ENCODE data around the gene SH3PXD2B.
A peak's percentile ranks its signal among the peaks of the same experiment; 100 is the strongest.

Gene SH3PXD2B

DNA sequence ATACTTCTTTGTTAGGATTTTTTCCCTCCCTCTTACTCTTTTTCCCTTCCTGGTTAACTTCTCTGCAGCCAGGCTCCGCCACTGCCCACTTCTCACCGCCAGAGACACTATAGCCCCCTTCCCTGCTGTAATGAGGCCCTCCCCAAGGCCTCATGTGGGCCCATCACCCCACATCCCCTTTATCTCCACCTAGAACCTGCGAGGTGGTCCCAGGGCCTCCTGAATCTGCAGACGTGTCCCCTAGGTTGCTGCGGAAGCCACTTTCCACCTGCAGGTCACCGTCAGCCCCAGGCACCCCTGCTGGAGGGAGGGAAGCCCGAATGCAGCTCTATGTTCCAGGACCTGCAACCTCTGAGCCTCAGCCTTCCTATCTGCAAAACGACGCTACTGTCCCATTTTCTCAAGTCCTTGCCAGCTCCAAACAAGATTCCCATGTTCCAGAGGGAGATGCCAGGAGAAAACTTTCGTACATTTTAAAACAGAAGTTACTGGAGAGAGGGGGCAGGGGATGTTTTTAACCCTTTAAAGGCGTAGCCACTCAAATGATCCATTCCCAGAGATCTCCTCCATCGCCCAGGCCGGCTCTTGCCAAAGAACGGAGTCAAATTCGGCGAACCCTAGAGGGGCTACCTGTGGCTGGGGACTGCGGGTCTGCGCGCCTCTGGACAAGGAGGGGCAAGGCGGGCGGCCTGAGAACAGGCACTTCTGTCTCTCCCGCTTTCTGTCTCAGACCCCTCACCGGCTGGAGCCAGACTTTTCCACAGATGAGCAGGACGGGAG, 929 bp downstream of the SH3PXD2B start:
- DNase-seq (ENCODE audit: low read depth), result no peak

DNA sequence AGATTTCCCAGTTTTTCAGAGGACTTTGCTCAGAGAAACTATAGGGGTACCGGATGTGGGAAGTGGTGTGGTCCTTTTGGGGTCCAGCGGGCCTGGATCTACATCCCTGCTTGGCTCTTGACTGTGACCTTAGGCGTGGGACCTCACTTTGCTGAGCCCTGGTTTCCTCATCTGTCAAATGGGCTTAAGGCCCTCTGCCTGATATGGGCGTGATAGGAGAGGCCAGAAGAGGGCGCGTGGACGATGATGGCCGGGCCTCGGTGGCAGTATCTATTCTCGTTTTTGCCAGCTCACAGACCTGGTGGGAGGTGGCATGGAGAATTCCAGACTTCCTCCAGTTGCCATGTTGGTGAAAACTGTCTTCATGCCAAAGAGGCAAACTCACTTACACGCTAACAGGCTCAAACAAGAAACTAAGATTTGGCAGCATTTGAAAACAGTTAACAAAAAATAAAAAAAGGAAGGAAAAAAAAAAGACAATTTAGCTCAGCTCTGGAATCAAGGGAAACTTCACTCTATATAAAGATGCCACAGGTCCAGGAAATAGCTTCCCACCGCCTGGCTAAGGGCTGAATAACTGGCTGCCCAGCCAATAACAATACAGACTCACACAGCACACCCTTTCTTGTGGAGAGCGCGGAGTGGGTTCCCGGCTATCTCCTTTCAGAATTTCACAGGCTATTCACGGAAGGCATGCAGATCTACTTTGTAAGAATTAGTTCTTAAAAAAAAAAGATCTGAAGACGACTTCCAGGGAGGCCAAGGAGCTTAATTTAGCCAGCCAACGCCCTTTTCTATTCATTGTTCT, 1.7 kb downstream of the SH3PXD2B start:
- no peak for DNase-seq (ENCODE audit: low read depth)

DNA sequence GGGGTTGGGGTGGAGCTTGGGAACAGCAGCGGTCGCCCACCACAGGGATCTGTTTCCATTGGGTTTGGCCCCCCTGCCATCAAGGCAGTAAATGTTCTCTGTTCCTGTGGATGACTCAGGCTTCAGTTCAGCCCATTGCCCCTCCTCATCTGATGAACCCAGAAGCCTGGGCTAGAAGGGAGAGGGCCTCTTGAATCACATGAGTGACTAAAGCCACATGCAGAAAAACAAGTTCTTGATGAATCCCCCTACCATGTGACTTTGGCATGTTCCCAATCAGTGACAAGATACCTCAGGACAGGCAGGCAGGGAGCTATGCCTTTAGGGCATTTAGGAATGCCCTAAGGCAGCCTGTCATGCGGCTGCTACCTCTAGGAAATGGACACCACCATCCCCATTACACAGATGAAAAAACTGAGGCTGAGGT, 2.5 kb downstream of the SH3PXD2B start:
- DNase-seq (ENCODE audit: low read depth), result no peak

DNA sequence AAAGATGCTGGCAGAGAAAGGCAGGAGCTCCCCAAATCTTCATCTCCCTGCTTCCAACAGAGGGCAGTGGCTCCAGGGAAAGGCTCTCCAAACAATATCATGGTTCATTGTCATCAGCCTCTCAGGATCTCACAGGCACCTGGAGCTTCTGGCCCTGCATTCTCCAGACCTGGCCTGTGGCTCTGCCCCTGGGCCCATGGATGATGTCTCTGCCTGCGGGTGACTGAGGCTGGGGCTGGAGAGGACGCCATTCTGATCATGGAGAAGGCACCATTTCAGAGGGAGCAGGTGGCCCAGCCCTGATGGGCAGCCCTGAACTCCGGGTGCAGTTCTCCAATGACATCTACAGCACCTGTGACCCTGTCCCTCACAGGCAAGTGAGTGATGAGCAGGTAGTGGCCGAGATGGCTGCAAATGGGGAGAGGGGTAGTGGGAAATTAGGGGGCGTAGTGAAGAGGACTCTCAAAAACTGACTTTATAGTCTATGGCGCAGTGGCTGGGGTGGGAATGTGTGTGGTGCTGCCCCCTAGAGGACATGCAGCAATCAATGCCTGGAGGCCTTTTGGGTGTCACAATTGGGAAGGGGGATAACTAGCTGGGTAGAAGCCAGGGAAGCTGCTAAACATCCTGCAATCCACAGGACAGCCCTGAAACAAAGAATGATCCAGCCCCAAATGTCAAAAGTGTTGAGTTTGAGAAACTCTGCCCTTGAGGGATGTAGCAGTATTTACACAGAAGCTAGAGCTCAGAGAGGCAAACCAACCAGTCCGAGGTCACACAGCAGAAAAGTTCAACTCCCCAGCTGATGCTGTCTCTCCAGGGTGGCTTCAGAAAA, 3.2 kb downstream of the SH3PXD2B start:
- DNase-seq (ENCODE audit: low read depth), result peak; percentile 14

DNA sequence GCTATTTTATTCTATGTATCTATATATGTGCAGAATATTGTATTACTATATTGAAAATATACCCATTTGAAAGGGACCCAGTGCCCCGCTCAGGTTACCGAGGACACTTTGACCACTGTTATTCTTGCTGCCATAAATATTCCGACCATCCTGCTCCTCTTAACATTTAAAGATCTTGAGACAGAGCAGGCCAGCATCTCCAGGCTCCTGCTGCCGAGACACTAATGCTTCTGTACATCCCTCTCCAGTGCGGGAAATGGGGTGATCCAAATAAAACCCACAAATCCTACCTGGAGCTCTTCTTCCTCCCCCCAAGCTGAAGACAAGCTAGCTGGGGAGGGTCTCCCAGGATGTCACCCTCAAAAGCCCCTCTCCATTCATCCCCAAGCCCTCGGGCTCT, 3.9 kb downstream of the SH3PXD2B start:
- no peak for DNase-seq (ENCODE audit: low read depth)

DNA sequence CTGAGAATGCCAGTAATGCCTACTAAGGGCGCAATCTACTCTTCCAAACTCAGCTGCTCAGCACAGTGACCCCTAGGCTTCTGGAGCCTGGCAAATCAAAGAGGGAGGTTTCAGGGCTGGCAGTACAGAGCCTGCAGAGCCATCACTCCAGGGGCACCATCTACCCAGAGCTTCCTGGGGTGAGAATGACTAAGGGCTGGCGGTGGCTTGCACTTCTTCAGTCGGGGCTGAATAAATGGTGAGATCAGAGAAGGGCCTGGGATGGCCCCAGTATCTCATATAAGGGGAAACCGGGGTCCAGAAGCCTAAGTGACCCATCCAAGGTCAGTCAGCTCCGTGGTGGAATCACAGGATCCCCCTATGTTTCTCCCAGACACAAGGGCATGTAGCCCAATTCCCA, 5.3 kb downstream of the SH3PXD2B start:
- DNase-seq (ENCODE audit: low read depth), result no peak

DNA sequence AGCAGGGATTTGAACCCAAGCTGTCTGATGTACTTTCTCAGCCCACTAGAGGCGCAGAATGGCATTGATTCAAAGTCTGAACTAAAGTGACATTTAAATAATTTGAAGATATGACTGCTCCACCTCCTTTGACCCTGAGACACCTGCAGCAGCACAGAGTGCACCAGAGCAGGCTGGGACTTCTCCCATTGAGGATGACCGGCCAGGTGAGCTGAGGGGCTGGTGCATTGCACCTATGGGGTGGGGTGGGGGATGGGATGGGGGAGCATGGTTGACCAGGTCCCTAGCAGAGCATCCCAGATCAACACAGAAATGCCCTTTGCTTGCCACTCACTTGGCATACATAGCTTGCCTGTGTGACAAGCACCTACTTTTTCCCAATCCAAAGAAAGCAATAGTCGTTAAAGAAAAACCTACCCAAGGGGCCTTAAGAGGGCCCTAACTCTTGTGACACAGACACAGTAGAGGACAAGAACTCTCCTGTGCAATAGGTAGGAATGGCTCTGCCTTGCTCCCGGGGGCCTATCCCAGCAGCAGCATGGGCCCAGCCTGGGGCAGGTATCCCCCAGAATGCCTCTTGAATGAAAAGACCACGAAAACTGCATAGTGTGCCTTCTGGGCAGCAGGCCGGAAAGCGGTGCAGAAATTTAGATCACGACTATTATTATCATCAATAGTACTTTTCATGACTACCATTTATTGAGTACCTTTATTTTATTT, 6.5 kb downstream of the SH3PXD2B start:
- no peak for DNase-seq (ENCODE audit: low read depth)

DNA sequence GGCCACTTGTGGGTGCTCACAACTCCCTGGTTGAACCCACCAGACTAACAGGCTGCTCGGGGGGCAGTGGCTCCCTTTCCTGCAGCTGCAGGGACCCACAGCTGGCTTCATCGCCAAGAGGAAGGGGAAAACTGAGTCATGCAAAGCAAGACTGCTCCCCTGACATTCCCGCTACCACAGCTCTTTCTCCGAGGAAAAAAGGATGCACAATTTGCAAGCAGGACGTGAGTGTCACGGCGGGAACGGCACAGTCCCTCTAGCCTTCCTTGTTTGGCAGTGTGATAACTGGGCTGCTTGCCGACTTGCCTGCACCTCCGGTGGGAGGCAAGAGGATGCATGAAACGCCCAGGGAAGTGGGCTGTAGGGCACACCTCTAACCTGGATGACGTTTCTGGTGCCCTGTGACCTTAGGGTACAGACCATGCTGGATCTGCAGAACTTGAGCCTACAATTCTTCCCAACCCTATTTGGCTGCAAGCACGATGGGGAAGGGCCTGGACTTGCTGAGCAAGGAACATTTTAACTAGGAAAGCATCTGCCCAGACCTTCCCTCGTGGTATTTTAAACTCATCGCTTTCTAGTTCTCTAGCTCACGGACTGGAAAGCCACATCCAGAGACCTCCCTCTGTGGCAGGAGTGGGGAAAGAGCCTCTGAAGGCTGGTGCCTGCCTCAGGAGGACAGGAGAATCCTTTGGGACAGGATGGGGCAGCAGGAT, 7.8 kb downstream of the SH3PXD2B start:
- no peak for DNase-seq (ENCODE audit: low read depth)

DNA sequence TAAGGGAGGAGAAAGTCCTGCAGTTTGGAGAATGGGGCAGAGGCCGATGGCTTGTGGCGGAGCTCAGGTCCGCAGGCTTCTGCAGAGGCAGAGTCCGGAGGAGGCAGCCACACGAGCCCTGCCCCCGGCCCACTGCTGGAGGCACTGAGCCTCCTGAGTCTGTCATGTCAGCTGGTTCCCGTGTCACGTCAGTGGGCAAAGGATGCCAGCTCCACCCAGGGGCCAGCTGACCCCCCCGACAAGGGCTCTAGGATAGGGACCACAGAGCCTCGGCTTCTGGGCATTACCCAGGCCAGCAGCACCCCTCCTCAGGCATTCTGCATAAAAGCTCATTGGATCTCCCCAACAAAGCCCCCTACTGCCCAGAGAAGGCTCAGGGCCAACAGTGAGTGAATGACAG, 8.5 kb downstream of the SH3PXD2B start:
- DNase-seq (ENCODE audit: low read depth), result no peak

DNA sequence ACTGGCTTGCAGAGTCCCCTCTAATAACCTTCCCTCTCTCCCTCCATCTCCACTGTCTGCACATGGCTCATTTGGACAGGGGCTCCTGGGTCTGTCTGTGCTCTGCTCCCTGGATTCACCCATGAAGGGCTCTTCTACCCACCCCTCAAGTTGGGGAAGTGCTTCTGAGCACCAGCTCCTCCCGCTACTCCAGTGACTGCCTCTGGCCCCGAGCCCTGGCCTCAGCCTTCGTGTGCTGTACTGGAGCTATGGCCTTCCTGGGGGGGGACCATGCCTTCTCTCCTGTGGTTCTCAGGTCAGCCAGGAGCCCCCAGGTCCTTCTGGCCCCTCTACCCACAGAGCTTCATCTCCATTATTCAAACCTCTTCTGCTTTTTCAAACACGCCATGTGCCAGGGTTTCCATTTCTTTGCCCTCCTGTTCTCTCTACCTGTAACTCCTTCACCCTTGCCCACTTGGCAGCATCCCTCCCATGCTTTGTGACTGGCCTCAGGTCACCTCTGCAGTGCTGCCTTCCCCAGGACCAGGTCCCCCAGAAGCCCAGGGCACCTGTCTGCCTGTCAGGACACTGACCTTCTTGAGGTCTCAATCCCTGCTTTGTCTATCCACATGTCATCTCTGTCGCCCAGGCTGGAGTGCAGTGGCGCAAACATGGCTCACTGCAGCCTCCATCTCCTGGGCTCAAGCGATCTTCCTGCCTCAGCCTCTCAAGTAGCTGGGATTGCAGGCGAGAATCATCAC, 9.5 kb downstream of the SH3PXD2B start:
- no peak for DNase-seq (ENCODE audit: low read depth)

DNA sequence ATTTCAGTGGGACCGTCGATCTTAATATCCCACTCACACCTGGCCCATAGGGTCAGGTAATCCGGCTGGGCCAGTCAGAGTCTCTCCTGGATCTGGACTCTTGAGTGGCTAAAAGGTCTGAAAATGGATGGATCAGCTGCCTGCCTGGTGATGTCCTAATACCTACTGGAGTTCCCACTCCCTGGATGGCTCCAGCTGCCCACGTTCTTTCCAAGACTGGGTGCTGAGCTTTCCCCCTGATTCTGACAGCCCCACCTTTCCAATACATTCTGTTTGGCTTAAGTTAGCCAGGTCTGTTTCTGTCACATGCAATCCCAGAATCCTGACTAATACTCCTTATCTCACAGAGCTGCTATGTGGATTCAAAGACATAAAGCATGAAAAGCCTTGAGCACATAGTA, 10.2 kb downstream of the SH3PXD2B start:
- no peak for DNase-seq (ENCODE audit: low read depth)

DNA sequence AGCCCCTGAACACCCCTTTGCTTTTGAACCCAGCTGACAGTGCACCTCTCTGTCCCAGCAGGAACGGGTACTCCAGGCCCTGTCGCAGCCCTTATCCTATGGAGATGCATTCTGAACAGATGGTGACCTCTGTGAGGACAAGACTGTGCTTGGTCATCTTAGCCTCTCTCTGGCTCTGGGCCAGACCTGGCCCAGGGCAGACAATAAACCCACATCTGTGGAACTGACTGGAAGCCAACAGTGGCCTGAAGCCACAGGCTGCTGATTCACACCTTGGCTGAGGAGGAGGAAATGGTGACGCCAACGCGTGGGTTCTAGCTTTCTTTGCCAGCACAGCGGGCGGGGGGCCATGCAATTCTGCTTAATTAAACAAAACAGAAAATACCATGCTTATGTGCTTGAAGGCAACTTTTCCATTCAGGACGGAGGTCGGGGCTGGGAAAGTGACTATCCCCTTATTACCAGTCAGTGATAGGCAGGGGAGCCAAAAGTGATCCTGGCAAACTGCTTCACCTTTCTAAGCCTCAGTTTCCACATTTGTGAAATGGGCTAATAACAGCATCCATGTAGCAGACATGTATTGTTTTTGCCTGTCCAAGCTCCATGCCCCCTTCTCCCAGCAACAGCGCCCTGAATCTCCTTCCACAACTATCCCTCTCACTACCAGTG, 10.8 kb downstream of the SH3PXD2B start:
- peak; percentile 9 for DNase-seq (ENCODE audit: low read depth)

DNA sequence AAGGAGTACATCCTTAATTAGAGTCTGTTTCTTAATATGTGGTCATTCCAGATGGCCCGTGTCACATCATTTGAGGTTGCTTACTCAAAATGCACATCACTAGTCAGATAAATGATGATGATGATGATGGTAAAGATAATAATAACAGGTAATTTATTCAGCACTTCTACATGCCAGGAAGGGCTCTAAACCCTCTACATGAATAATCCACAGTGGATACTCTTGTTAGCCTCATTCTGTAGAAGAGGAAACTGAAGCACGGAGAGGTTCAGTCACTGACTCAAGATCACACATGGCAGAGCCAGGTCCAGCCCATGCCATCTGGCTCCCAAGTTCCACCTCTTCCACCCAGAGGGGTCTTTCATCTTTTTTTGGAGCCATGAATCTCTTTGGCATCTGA, 11.7 kb downstream of the SH3PXD2B start:
- no peak for DNase-seq (ENCODE audit: low read depth)

DNA sequence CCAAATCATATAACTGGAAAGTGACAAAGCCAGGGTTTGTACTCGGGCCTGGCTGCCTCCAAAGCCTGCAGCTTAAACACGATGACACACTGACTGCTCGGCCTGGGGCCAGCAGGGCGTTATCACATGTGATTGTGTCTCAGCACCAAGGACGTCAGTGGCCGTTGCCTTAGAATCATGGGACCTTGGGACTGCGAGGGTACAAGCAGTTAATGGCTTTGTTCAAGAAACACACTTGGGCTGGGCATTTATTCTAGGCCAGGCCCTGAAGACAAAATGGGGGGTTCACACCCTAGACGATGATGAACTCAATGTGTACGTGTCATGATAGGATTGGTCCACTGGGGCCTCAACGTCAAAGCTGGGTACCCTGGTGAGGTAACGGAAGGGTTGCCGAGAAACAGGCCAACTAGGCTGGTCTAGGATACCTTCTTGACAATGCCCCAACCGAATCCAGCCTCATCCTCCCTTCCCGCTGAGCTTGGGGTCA, 13.0 kb downstream of the SH3PXD2B start:
- DNase-seq (ENCODE audit: low read depth), result no peak

DNA sequence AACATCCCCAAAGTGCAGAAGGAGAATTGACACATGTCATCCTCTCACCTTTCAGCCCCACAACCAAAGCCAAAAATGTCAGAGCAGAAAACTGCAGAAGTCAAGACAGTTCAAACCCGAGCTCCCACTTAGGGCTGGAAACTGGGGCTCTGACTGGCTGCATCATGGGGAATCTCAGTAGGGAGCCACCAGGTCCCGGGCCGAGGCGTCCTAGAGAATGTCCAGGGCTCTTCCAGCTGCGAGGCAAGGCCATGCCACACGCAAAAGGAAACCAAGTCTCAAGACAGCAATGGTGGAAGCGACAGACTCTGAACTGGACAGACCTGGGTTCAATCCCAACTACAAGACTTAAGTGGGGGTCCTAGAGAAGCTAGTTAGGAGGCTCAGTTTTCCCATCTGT, 13.8 kb downstream of the SH3PXD2B start:
- DNase-seq (ENCODE audit: low read depth), result no peak

DNA sequence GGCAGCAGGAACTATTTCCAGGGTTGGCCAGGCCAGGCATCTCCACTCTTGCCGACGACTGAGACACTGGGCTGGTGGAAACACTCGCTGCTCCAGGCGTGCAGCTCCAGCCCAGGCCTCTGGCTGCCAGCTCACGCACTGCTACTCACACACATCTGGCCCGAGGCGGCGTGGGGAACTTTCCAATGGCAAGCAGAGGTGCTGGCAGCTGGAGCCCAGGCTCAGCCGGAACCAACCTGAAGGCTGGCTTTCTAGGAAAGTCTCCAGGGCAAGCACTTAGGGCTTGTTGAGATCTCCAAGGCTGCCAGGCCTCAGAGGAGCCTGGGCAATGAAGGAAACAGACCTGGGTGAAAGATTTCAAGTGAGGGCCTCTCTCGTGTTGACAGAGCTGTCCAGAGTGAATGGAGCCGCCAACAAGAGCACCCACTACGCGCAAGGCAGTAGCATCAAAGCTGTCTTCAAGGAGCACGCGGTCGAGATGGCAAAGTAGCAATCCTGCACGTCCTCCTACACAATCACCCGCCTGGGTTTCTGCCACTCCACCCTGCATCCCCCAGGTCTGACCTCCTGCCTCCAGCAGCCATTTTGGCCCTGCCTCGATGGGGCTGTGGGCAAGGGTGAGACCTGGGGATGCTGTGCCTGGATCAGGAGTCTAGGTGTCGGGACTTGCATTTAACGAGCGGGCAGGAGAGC, 14.4 kb downstream of the SH3PXD2B start:
- DNase-seq (ENCODE audit: low read depth), result no peak

DNA sequence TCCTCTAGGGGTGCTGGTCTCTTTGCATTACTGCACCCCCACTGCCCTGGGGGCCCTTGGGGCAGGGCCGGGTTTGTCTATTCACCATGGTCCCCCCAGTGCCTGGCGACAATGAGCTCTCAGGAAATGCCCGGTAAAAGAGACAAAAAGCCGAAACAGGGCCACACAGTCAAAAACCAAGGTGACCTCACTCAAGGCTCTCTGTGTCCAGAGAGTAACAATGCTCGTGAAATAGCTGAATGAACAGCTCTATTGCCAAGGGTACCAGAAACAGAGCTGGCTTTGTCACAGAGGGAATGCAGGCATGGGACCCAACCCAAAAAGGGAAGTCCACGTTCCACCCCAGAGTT, 16.0 kb downstream of the SH3PXD2B start:
- no peak for DNase-seq (ENCODE audit: low read depth)

DNA sequence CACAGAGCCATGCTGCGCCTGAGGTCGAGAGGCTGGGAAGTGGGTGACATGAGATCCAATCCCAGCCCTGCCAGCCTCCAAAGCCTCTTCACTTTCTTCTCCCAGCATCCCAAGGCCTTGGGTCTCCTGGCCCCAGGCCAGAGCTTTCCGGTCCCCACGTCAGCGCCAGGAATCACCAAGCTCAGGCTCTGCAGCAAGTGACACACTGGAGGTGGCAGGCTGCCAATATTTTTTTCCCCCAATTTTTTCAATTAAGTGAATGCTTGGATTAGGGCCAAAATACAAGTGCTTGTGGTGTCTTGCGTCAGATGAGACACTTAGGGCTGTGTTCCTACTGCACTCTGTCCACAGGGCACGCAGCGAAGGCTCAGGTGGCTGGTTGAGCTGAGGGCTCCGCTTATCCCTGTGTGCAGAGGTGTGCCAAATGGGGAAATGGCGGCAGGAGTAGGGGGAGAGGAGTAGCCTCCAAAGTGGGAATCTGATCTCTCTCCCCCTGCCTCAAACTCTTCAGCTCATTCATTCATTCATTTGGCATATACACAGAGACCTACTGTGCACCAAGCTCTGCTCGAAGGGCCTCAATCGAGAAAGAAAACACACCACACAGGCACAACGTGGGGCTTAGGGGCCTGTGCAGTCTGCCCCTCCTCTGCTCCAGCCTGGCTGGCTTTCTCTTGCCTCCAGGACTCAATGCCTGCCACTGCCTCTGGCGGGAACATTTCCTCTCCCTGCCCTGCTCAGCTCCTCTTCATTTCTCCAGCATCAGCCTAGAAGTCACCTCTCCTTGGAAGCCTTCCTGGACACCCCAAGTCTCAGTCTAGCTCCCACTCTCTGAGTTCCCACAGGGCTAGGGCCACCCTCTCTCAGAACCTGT, 16.6 kb downstream of the SH3PXD2B start:
- DNase-seq (ENCODE audit: low read depth), result no peak

All from stimulated activated CD8-positive, alpha-beta memory T cell treated with anti-CD3 and anti-CD28 coated beads, Interleukin-12 subunit alpha, Interleukin-12 subunit beta, amount 100 ng/mL, for 1 hour (primary cell).